Smooth muscle cell (in vitro differentiated cells): Measurements from ENCODE around the gene COL6A1. TPM values are rescaled to one million over a fixed set of nuclear protein-coding genes. Genes with fewer than 3 reads are reported as not detected.
A peak's percentile ranks its signal among the peaks of the same experiment; 100 is the strongest.

Experiments
- DNase-seq: peaks from one replicate; lab custom pipeline; 2025; ENCODE audit not compliant: unreplicated experiment; lab: John Stamatoyannopoulos, UW
- H2AFZ ChIP-seq: fragments of 200-600 bp; sonication (generic); 2 replicates; pipeline ENCODE4 v1.6.0; 2016; ENCODE audit warnings: antibody characterized with exemption, low read depth, mild to moderate bottlenecking
- H3F3A ChIP-seq: fragments of 200-600 bp; sonication (generic); 2 replicates; pipeline ENCODE4 v1.6.0; 2017; ENCODE audit warnings: antibody characterized with exemption, low read depth
- H3K27ac ChIP-seq: fragments of 200-600 bp; sonication (generic); 2 replicates; pipeline ENCODE4 v1.5.1; 2016; ENCODE audit warnings: low read depth, mild to moderate bottlenecking
- H3K27me3 ChIP-seq: fragments of 200-600 bp; sonication (generic); 2 replicates; pipeline ENCODE4 v1.6.1; 2016; ENCODE audit warnings: low read depth, mild to moderate bottlenecking
- H3K36me3 ChIP-seq: fragments of 200-600 bp; sonication (generic); 2 replicates; pipeline ENCODE4 v1.5.1; 2016; ENCODE audit warnings: low read depth
- H3K4me1 ChIP-seq: fragments of 200-600 bp; sonication (generic); 2 replicates; pipeline ENCODE4 v1.5.1; 2016; ENCODE audit warnings: low read depth
- H3K4me2 ChIP-seq: fragments of 200-600 bp; sonication (generic); 2 replicates; pipeline ENCODE4 v1.6.0; 2016; ENCODE audit warnings: mild to moderate bottlenecking
- H3K4me3 ChIP-seq: fragments of 200-600 bp; sonication (generic); 2 replicates; pipeline ENCODE4 v1.5.1; 2016; ENCODE audit warnings: mild to moderate bottlenecking
- H3K79me2 ChIP-seq: fragments of 200-600 bp; sonication (generic); 2 replicates; pipeline ENCODE4 v1.6.0; 2016; ENCODE audit warnings: low read depth, mild to moderate bottlenecking
- H3K9ac ChIP-seq: fragments of 200-600 bp; sonication (generic); 2 replicates; pipeline ENCODE4 v1.6.0; 2016; ENCODE audit warnings: low read depth
- H3K9me3 ChIP-seq: fragments of 200-600 bp; sonication (generic); replicated peaks from 2 replicates; pipeline ENCODE4 v1.5.1; 2016; ENCODE audit warnings: low read depth
- H4K20me1 ChIP-seq: fragments of 200-600 bp; sonication (generic); 2 replicates; pipeline ENCODE4 v1.6.0; 2016; ENCODE audit warnings: low read depth
- CTCF ChIP-seq: fragments of 200-600 bp; sonication (generic); IDR thresholded peaks from 2 replicates; pipeline ENCODE4 v1.5.1; 2017; ENCODE audit warnings: borderline replicate concordance, mild to moderate bottlenecking, antibody characterized with exemption; ENCODE audit not compliant: insufficient read depth, poor library complexity, severe bottlenecking
- WGBS: methylation state at CpG from one replicate; pipeline ENCODE4 v1.1.7; 2016; ENCODE audit warnings: low lambda C conversion rate; 5-methylcytosine and 5-hydroxymethylcytosine counted together
- polyA plus RNA-seq: library from polyadenylated mRNA; unstranded; fragments of >200 nt; fragmentation: Nextera tagmentation; extraction: Ambion mirVana; gene quantifications from 2 replicates; pipeline ENCODE4 v1.2.1, GENCODE V29; 2016
- total RNA-seq: library from RNA; depleted of rRNA; stranded (reverse); fragments of >200 nt; gene quantifications from 2 replicates; pipeline ENCODE4 v1.2.3, GENCODE V29; 2014

Gene COL6A1
- total and polyA plus RNA-seq, 2 experiments from 2014 or later, result 1,292 to 2,827 TPM

DNA sequence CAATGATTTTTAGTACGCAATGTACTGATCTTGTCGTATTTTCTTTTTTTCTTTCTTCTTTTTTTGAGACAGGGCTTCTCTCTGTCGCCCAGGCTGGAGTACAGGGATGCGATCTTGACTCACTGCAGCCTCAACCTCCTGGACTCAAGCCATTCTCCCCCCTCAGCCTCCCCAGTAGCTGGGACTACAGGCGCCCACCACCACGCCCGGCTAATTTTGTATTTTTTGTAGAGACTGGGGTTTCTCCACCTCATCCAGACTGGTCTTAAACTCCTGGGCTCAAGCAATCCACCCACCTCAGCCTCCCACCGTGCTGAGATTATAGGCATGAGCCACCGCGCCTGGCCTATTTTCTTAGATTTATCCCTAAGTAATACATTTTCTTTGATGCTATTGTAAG is 72.5 kb downstream of the COL6A1 start:
- peak overlapping the region; percentile 86 for H3K9ac ChIP-seq
- H2AFZ ChIP-seq, result no peak overlapping the region
- no peaks in the 10 kb centered on the region for H3K9me3 ChIP-seq
- 65% methylated on average over 10 of the region's 10 CpGs for WGBS
- no peaks in the 10 kb centered on the region for H3K36me3 ChIP-seq
- no peak for DNase-seq
- H3K4me2 ChIP-seq, result peak overlapping the region; percentile 55
- H3K27ac ChIP-seq, result peak overlapping the region; percentile 99
- no peaks in the 10 kb centered on the region for H3K27me3 ChIP-seq
- H3F3A ChIP-seq, result peaks cover 22% of the 10 kb centered on the region
- H3K4me1 ChIP-seq, result peaks cover 22% of the 10 kb centered on the region
- TF ChIP-seq CTCF, result no peak
- no peak overlapping the region for H3K4me3 ChIP-seq
- H4K20me1 ChIP-seq, result no peaks in the 10 kb centered on the region
- H3K79me2 ChIP-seq, result no peaks in the 10 kb centered on the region

GRCh38 chr21:46054451-46054881 is 72.9 kb downstream of the COL6A1 start:
- 71% methylated on average over 9 of the region's 12 CpGs for WGBS
- no peaks in the 10 kb centered on the region for H4K20me1 ChIP-seq
- H3K27ac ChIP-seq, result peak overlapping the region; percentile 99

More at GRCh38 chr21:46054451-46054881, 72.9 kb downstream of the COL6A1 start:
- Histone ChIP-seq H3K36me3 (no peaks in the 10 kb centered on the region), H3K27me3 (no peaks in the 10 kb centered on the region), H3K9ac (peak overlapping the region; percentile 86), H3K4me1 (peaks cover 20% of the 10 kb centered on the region), H2AFZ (no peak overlapping the region), H3K4me3 (no peak overlapping the region), H3K9me3 (no peaks in the 10 kb centered on the region), H3F3A (peaks cover 22% of the 10 kb centered on the region), H3K79me2 (no peaks in the 10 kb centered on the region), H3K4me2 (peak overlapping the region; percentile 55)
- no peak for DNase-seq
- TF ChIP-seq CTCF, result no peak

Other genes with a start within 250 kb of the COL6A1 start
- 1,570 and 1,698 TPM in 2 replicates for gene COL6A2, start 116.3 kb downstream of the COL6A1 start, total RNA-seq
- gene COL6A2, start 116.3 kb downstream of the COL6A1 start, polyA plus RNA-seq, result 2,969 and 4,089 TPM in 2 replicates
- 1.3 and 4.1 TPM in 2 replicates for gene FTCD, start 173.8 kb downstream of the COL6A1 start, total RNA-seq
- 15.2 and 18.0 TPM in 2 replicates for gene FTCD, start 173.8 kb downstream of the COL6A1 start, polyA plus RNA-seq
- gene SPATC1L, start 202.7 kb downstream of the COL6A1 start, total RNA-seq, result 6.4 and 10.5 TPM in 2 replicates
- 36.5 and 40.2 TPM in 2 replicates for gene SPATC1L, start 202.7 kb downstream of the COL6A1 start, polyA plus RNA-seq
- gene LSS, start 247.0 kb downstream of the COL6A1 start, total RNA-seq, result 33.2 and 37.7 TPM in 2 replicates
- gene LSS, start 247.0 kb downstream of the COL6A1 start, polyA plus RNA-seq, result 21.8 and 32.5 TPM in 2 replicates